Measurements from ENCODE around the gene WASHC4.

WASHC4 gene

GRCh38 chr12:105107494-105108371, at the start of gene WASHC4:
Gene WASHC4, plus strand, starts transcription at chr12:105107731. Its CDS starts 70 bp downstream, at chr12:105107801.
- H3K4me3 ChIP-seq (ENCODE audit: low read depth, low read length) = peak within 1 kb of the TSS; percentile 90
- DNase-seq (ENCODE audit: low read depth) = peak; percentile 58
- TF ChIP-seq CTCF (IDR thresholded peaks at IDR 0.05; ENCODE audit: control insufficient read depth, extremely low read depth, insufficient read depth) = no peak

GRCh38 chr12:105060715-105061378, 46.7 kb upstream of the WASHC4 start:
- H3K4me3 ChIP-seq (ENCODE audit: low read depth, low read length) = no peak overlapping the region
- no peak for TF ChIP-seq CTCF (IDR thresholded peaks at IDR 0.05; ENCODE audit: control insufficient read depth, extremely low read depth, insufficient read depth)
- DNase-seq (ENCODE audit: low read depth) = no peak

- DNase-seq (ENCODE audit: low read depth) = peak; percentile 10
- no peak for TF ChIP-seq CTCF (IDR thresholded peaks at IDR 0.05; ENCODE audit: control insufficient read depth, extremely low read depth, insufficient read depth)
- no peak overlapping the region for H3K4me3 ChIP-seq (ENCODE audit: low read depth, low read length)
These were observed 42.9 kb upstream of the WASHC4 start for GRCh38 chr12:105064564-105065178.

- no peak for TF ChIP-seq CTCF (IDR thresholded peaks at IDR 0.05; ENCODE audit: control insufficient read depth, extremely low read depth, insufficient read depth)
- DNase-seq (ENCODE audit: low read depth) = no peak
- H3K4me3 ChIP-seq (ENCODE audit: low read depth, low read length) = no peak overlapping the region
These were observed 40.0 kb upstream of the WASHC4 start for GRCh38 chr12:105067511-105068031.

- no peak overlapping the region for H3K4me3 ChIP-seq (ENCODE audit: low read depth, low read length)
- no peak for DNase-seq (ENCODE audit: low read depth)
These were observed 37.4 kb upstream of the WASHC4 start for GRCh38 chr12:105069936-105070702.

More at GRCh38 chr12:105069936-105070702, 37.4 kb upstream of the WASHC4 start:
- TF ChIP-seq CTCF (IDR thresholded peaks at IDR 0.05; ENCODE audit: control insufficient read depth, extremely low read depth, insufficient read depth) = no peak

All from LNCaP clone FGC (cell line).